DND-41 (cell line): Measurements from ENCODE around the gene B4GALT5.

Source experiments
- CTCF ChIP-seq: IDR thresholded peaks from 2 replicates; pipeline ENCODE4 v1.5.1; 2012; ENCODE audit warnings: borderline replicate concordance, low read length, moderate library complexity, mild to moderate bottlenecking; ENCODE audit not compliant: poor library complexity, severe bottlenecking; ENCODE audit errors: extremely low read depth
- EZH2 ChIP-seq: IDR thresholded peaks from 3 replicates; pipeline ENCODE4 v1.6.1; 2012; ENCODE audit warnings: borderline replicate concordance, low read depth, mild to moderate bottlenecking, moderate library complexity, low read length, inconsistent platforms; ENCODE audit not compliant: severe bottlenecking

- TF ChIP-seq CTCF (no peak), EZH2 (no peak)
Observed at GRCh38 chr20:49653925-49654434, 59.7 kb downstream of the B4GALT5 start.
